ENCODE measurements around the gene CAPN10.
"Not testable (repeated sequence)": the region's sequence is repeated elsewhere in the genome, so short reads cannot be mapped to it uniquely, and the experiment has no call there.

The CAPN10 gene

GRCh38 chr2:240586198-240586918, at the start of gene CAPN10:
Gene CAPN10 (plus strand): TSS chr2:240586734. CDS start chr2:240586912, 178 bp downstream.
- DNase-seq (ENCODE audit: low read depth in 3 of 3), result peak; percentile 94 to 97 (median 94)

- no peak for DNase-seq (ENCODE audit: low read depth in 3 of 3)
These were observed 48.3 kb upstream of the CAPN10 start for GRCh38 chr2:240538031-240538780.

- DNase-seq (ENCODE audit: low read depth in 3 of 3), result not testable (repeated sequence)
These were observed 47.4 kb upstream of the CAPN10 start for GRCh38 chr2:240539101-240539500.

- no peak for DNase-seq (ENCODE audit: low read depth in 3 of 3)
These were observed 46.6 kb upstream of the CAPN10 start for GRCh38 chr2:240539906-240540305.

GRCh38 chr2:240551288-240551687, 35.2 kb upstream of the CAPN10 start:
- no peak for DNase-seq (ENCODE audit: low read depth in 3 of 3)

GRCh38 chr2:240551811-240552210, 34.7 kb upstream of the CAPN10 start:
- DNase-seq (ENCODE audit: low read depth in 3 of 3), result no peak

GRCh38 chr2:240553956-240554480, 32.5 kb upstream of the CAPN10 start:
- no peak for DNase-seq (ENCODE audit: low read depth in 3 of 3)

- no peak for DNase-seq (ENCODE audit: low read depth in 3 of 3)
These were observed 31.6 kb upstream of the CAPN10 start for GRCh38 chr2:240554767-240555493.

GRCh38 chr2:240555541-240556250, 30.8 kb upstream of the CAPN10 start:
- no peak for DNase-seq (ENCODE audit: low read depth in 3 of 3)

GRCh38 chr2:240556553-240557100, 29.9 kb upstream of the CAPN10 start:
- DNase-seq (ENCODE audit: low read depth in 3 of 3), result peak in 1 of 3 experiments; percentile 60

GRCh38 chr2:240557101-240557751, 29.3 kb upstream of the CAPN10 start:
- DNase-seq (ENCODE audit: low read depth in 3 of 3), result no peak

- peak in 1 of 3 experiments; percentile 77 for DNase-seq (ENCODE audit: low read depth in 3 of 3)
These were observed 28.7 kb upstream of the CAPN10 start, which contains the start of gene ANKMY1 for GRCh38 chr2:240557808-240558207. Gene ANKMY1 (minus strand): TSS chr2:240557988. CDS start chr2:240557335, 653 bp downstream.

GRCh38 chr2:240558236-240558761, 28.2 kb upstream of the CAPN10 start:
- DNase-seq (ENCODE audit: low read depth in 3 of 3), result no peak

GRCh38 chr2:240559286-240559685, 27.2 kb upstream of the CAPN10 start:
- no peak for DNase-seq (ENCODE audit: low read depth in 3 of 3)

- DNase-seq (ENCODE audit: low read depth in 3 of 3), result peak; percentile 76 to 92 (median 85)
These were observed 26.5 kb upstream of the CAPN10 start, which contains the start of gene DUSP28 for GRCh38 chr2:240560084-240560479. Gene DUSP28 (plus strand): TSS chr2:240560357. CDS start chr2:240560685, 328 bp downstream.

GRCh38 chr2:240560480-240561324, 25.8 kb upstream of the CAPN10 start:
- DNase-seq (ENCODE audit: low read depth in 3 of 3), result peak; percentile 99 to 100 (median 100)

GRCh38 chr2:240561325-240561971, 25.1 kb upstream of the CAPN10 start:
- DNase-seq (ENCODE audit: low read depth in 3 of 3), result no peak

- DNase-seq (ENCODE audit: low read depth in 3 of 3), result not testable (repeated sequence)
These were observed 23.3 kb upstream of the CAPN10 start for GRCh38 chr2:240563231-240563630.
